H9 (cell line): ENCODE results near the gene OR56B4. TPM values are rescaled to one million over a fixed set of nuclear protein-coding genes. Genes with fewer than 3 reads are reported as not detected.

Experiments
- DNase-seq: peaks from one replicate; pipeline ENCODE4 v3.0.0-alpha.2; 2017
- H2AFZ ChIP-seq: one replicate; pipeline ENCODE4 v1.6.1; 2013; ENCODE audit warnings: mild to moderate bottlenecking, low read length, control low read depth, moderate library complexity
- H2AK5ac ChIP-seq: 2 replicates; pipeline ENCODE4 v1.6.1; 2013; ENCODE audit warnings: low read length, control low read depth, mixed read lengths; ENCODE audit not compliant: insufficient read length
- H2BK120ac ChIP-seq: one replicate; pipeline ENCODE4 v1.6.1; 2013; ENCODE audit warnings: low read depth, mild to moderate bottlenecking, low read length, control low read depth, inconsistent platforms; ENCODE audit not compliant: poor library complexity, severe bottlenecking
- H2BK12ac ChIP-seq: 2 replicates; pipeline ENCODE4 v1.6.1; 2013; ENCODE audit warnings: low read length, control low read depth, mixed read lengths, low read depth; ENCODE audit not compliant: insufficient read length
- H2BK15ac ChIP-seq: 2 replicates; pipeline ENCODE4 v1.6.1; 2013; ENCODE audit warnings: low read depth, low read length, control low read depth
- H2BK20ac ChIP-seq: one replicate; pipeline ENCODE4 v1.6.1; 2013; ENCODE audit warnings: low read depth, mild to moderate bottlenecking, low read length, control low read depth, inconsistent platforms; ENCODE audit not compliant: poor library complexity, severe bottlenecking
- H2BK5ac ChIP-seq: 2 replicates; pipeline ENCODE4 v1.6.1; 2013; ENCODE audit warnings: low read length, control low read depth, mixed read lengths; ENCODE audit not compliant: insufficient read length
- H3K14ac ChIP-seq: 2 replicates; pipeline ENCODE4 v1.6.1; 2013; ENCODE audit warnings: low read length, control low read depth; ENCODE audit not compliant: insufficient read depth
- H3K18ac ChIP-seq: 2 replicates; pipeline ENCODE4 v1.6.1; 2013; ENCODE audit warnings: low read depth, mild to moderate bottlenecking, mixed read lengths, low read length, control low read depth; ENCODE audit not compliant: insufficient read length
- H3K23ac ChIP-seq: 2 replicates; pipeline ENCODE4 v1.6.1; 2013; ENCODE audit warnings: low read length, control low read depth, mixed read lengths, low read depth; ENCODE audit not compliant: insufficient read length
- H3K23me2 ChIP-seq: 2 replicates; pipeline ENCODE4 v1.6.1; 2013; ENCODE audit warnings: low read depth, mild to moderate bottlenecking, mixed read lengths, low read length, control low read depth; ENCODE audit not compliant: insufficient read length, poor library complexity, severe bottlenecking
- H3K27ac ChIP-seq: 2 replicates; pipeline ENCODE4 v1.5.1; 2013; ENCODE audit warnings: low read length, control low read depth, mixed read lengths, low read depth; ENCODE audit not compliant: insufficient read length
- H3K27me3 ChIP-seq: 2 replicates; pipeline ENCODE4 v1.6.1; 2013; ENCODE audit warnings: low read length, control low read depth, inconsistent platforms; ENCODE audit not compliant: insufficient read depth
- H3K4ac ChIP-seq: 2 replicates; pipeline ENCODE4 v1.6.1; 2013; ENCODE audit warnings: low read depth, mild to moderate bottlenecking, control low read depth, inconsistent platforms, low read length, moderate library complexity
- H3K4me1 ChIP-seq: 2 replicates; pipeline ENCODE4 v1.6.1; 2013; ENCODE audit warnings: low read length, control low read depth, inconsistent platforms; ENCODE audit not compliant: insufficient read depth
- H3K4me2 ChIP-seq: 2 replicates; pipeline ENCODE4 v1.6.1; 2013; ENCODE audit warnings: low read length, control low read depth, mixed read lengths; ENCODE audit not compliant: insufficient read length, insufficient read depth
- H3K56ac ChIP-seq: 2 replicates; pipeline ENCODE4 v1.6.1; 2013; ENCODE audit warnings: low read depth, mild to moderate bottlenecking, mixed read lengths, low read length, control low read depth; ENCODE audit not compliant: insufficient read length
- H3K79me1 ChIP-seq: 2 replicates; pipeline ENCODE4 v1.6.1; 2013; ENCODE audit warnings: low read depth, mild to moderate bottlenecking, moderate library complexity, low read length, control low read depth, inconsistent platforms; ENCODE audit not compliant: insufficient read depth, poor library complexity, severe bottlenecking
- H3K79me2 ChIP-seq: 2 replicates; pipeline ENCODE4 v1.6.1; 2013; ENCODE audit warnings: low read length, control low read depth, inconsistent platforms; ENCODE audit not compliant: insufficient read depth
- H3K9ac ChIP-seq: 2 replicates; pipeline ENCODE4 v1.6.1; 2013; ENCODE audit warnings: low read length, control low read depth, mixed read lengths; ENCODE audit not compliant: insufficient read length; ENCODE audit errors: extremely low read depth
- H3K9me3 ChIP-seq: one replicate; pipeline ENCODE4 v1.6.1; 2013; ENCODE audit warnings: low read depth, low read length, inconsistent platforms; ENCODE audit not compliant: control insufficient read depth
- H3T11ph ChIP-seq: one replicate; pipeline ENCODE4 v1.6.1; 2013; ENCODE audit warnings: mild to moderate bottlenecking, low read length, control low read depth, inconsistent platforms
- H4K20me1 ChIP-seq: one replicate; pipeline ENCODE4 v1.6.1; 2013; ENCODE audit not compliant: control insufficient read depth, insufficient read length, insufficient read depth
- H4K5ac ChIP-seq: 2 replicates; pipeline ENCODE4 v1.6.1; 2013; ENCODE audit warnings: low read depth, mild to moderate bottlenecking, mixed read lengths, low read length, control low read depth; ENCODE audit not compliant: insufficient read length
- H4K8ac ChIP-seq: replicated peaks from 2 replicates; pipeline ENCODE4 v1.6.1; 2013; ENCODE audit warnings: low read length, control low read depth, mixed read lengths, low read depth; ENCODE audit not compliant: insufficient read length
- H4K91ac ChIP-seq: 2 replicates; pipeline ENCODE4 v1.6.1; 2013; ENCODE audit warnings: low read depth, mild to moderate bottlenecking, moderate library complexity, mixed read lengths, low read length, control low read depth; ENCODE audit not compliant: insufficient read length
- H3K27ac Mint-ChIP-seq, 3 experiments: 2 replicates in 2 of 3; 3 replicates in 1 of 3; pipeline ENCODE4 v1.8.0; 2020 to 2021; ENCODE audit warnings: mixed read lengths in 3 of 3, mild to moderate bottlenecking in 1 of 3, moderate library complexity in 1 of 3
- H3K27me3 Mint-ChIP-seq: 2 replicates; pipeline ENCODE4 v1.8.0; 2021; ENCODE audit warnings: low read depth, mild to moderate bottlenecking, moderate library complexity, mixed read lengths
- H3K36me3 Mint-ChIP-seq, 3 experiments: 2 replicates in 2 of 3; 3 replicates in 1 of 3; pipeline ENCODE4 v1.8.0; 2020 to 2021; ENCODE audit warnings: low read depth in 3 of 3, mixed read lengths in 3 of 3; ENCODE audit not compliant: insufficient read depth in 1 of 3
- H3K4me1 Mint-ChIP-seq, 2 experiments: 2 replicates each; pipeline ENCODE4 v1.8.0; 2020; ENCODE audit warnings: mixed read lengths in 2 of 2
- H3K4me3 Mint-ChIP-seq, 2 experiments: 2 replicates in 1 of 2; 3 replicates in 1 of 2; pipeline ENCODE4 v1.8.0; 2020 to 2021; ENCODE audit warnings: mild to moderate bottlenecking in 2 of 2, mixed read lengths in 2 of 2, moderate library complexity in 1 of 2
- H3K9me3 Mint-ChIP-seq, 2 experiments: 2 replicates in 1 of 2; 3 replicates in 1 of 2; pipeline ENCODE4 v1.8.0; 2020; ENCODE audit warnings: mild to moderate bottlenecking in 2 of 2, mixed read lengths in 2 of 2, moderate library complexity in 1 of 2
- WGBS: extraction: QIAGEN DNeasy Blood & Tissue Kit; methylation state at CpG from one replicate; pipeline ENCODE4 v1.1.7; 2013; ENCODE audit warnings: missing lambda C conversion rate, low lambda C conversion rate, mixed read lengths; ENCODE audit not compliant: insufficient read length; ENCODE audit errors: extremely low coverage; 5-methylcytosine and 5-hydroxymethylcytosine counted together
- total RNA-seq: library from RNA; stranded (reverse); gene quantifications from 2 replicates; pipeline ENCODE4 v1.2.1, GENCODE V29; 2021
- TF ChIP-seq, protein P1 (sequence below): fragments of 200-600 bp; sonication (generic); conservative IDR thresholded peaks from 3 replicates; pipeline ENCODE4 v1.8.0; 2021; ENCODE audit warnings: antibody characterized with exemption, mild to moderate bottlenecking

Gene OR56B4
- total RNA-seq, 1 experiment from 2014 or later = not detected

GRCh38 chr11:6084587-6084986 lies 22.9 kb upstream of the OR56B4 start:
- Histone ChIP-seq H3K18ac (no peak overlapping the region), H2AK5ac (no peak overlapping the region), H4K5ac (no peak overlapping the region), H3K4me2 (no peak overlapping the region), H3T11ph (no peak overlapping the region), H2AFZ (no peak overlapping the region), H2BK5ac (no peak overlapping the region), H4K8ac (no peak overlapping the region), H4K91ac (no peak overlapping the region), H2BK15ac (no peak overlapping the region), H3K56ac (no peak overlapping the region), H3K4me1 (no peaks in the 10 kb centered on the region), H3K79me2 (no peaks in the 10 kb centered on the region), H3K9ac (no peak overlapping the region), H3K27ac (no peak overlapping the region), H4K20me1 (no peaks in the 10 kb centered on the region), H3K14ac (no peak overlapping the region; the same call in 1 of the 2 replicates), H2BK120ac (no peak overlapping the region), H3K79me1 (no peaks in the 10 kb centered on the region), H3K4ac (no peak overlapping the region), H2BK12ac (no peak overlapping the region), H2BK20ac (no peak overlapping the region), H3K23ac (no peak overlapping the region), H3K27me3 (no peaks in the 10 kb centered on the region), H3K9me3 (no peaks in the 10 kb centered on the region), H3K23me2 (no peaks in the 10 kb centered on the region)
- Mint-ChIP-seq H3K27me3 (no peaks in the 10 kb centered on the region), H3K27ac (no peak overlapping the region; a peak in 1 of 7 replicates), H3K36me3 (no peaks in the 10 kb centered on the region), H3K9me3 (no peaks in the 10 kb centered on the region), H3K4me3 (no peak overlapping the region), H3K4me1 (no peaks in the 10 kb centered on the region)
- no peak for DNase-seq
- no CpG with 5 or more reads among the region's 3 CpGs for WGBS
- TF ChIP-seq, protein P1, sequence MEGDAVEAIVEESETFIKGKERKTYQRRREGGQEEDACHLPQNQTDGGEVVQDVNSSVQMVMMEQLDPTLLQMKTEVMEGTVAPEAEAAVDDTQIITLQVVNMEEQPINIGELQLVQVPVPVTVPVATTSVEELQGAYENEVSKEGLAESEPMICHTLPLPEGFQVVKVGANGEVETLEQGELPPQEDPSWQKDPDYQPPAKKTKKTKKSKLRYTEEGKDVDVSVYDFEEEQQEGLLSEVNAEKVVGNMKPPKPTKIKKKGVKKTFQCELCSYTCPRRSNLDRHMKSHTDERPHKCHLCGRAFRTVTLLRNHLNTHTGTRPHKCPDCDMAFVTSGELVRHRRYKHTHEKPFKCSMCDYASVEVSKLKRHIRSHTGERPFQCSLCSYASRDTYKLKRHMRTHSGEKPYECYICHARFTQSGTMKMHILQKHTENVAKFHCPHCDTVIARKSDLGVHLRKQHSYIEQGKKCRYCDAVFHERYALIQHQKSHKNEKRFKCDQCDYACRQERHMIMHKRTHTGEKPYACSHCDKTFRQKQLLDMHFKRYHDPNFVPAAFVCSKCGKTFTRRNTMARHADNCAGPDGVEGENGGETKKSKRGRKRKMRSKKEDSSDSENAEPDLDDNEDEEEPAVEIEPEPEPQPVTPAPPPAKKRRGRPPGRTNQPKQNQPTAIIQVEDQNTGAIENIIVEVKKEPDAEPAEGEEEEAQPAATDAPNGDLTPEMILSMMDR = no peak
